ACC112 (cell line): ENCODE measurements around the gene LAMB1.

Experiments used
- H2AFZ ChIP-seq: fragments of 200-600 bp; sonication (generic); one replicate; pipeline ENCODE4 v1.6.0; 2017; ENCODE audit warnings: antibody characterized with exemption, low read length; ENCODE audit not compliant: unreplicated experiment
- H3K27ac ChIP-seq: fragments of 200-600 bp; sonication (generic); 2 replicates; pipeline ENCODE4 v1.5.1; 2014; ENCODE audit warnings: low read depth, mild to moderate bottlenecking, antibody characterized with exemption, low read length, moderate library complexity
- H3K27me3 ChIP-seq: fragments of 200-600 bp; sonication (generic); 2 replicates; pipeline ENCODE4 v1.6.1; 2014; ENCODE audit warnings: mild to moderate bottlenecking, antibody characterized with exemption, low read length, moderate library complexity, mixed read lengths; ENCODE audit not compliant: insufficient read depth
- H3K36me3 ChIP-seq: fragments of 200-600 bp; sonication (generic); 2 replicates; pipeline ENCODE4 v1.6.1; 2016; ENCODE audit warnings: mild to moderate bottlenecking, antibody characterized with exemption, low read length, moderate library complexity, mixed read lengths; ENCODE audit not compliant: insufficient read depth
- H3K4me1 ChIP-seq: fragments of 200-600 bp; sonication (generic); one replicate; pipeline ENCODE4 v1.6.1; 2016; ENCODE audit warnings: low read length, mixed read lengths; ENCODE audit not compliant: insufficient read depth, unreplicated experiment, control insufficient read depth
- H3K4me3 ChIP-seq: fragments of 200-600 bp; sonication (generic); 2 replicates; pipeline ENCODE4 v1.5.1; 2014; ENCODE audit warnings: mild to moderate bottlenecking, low read depth, low read length
- H3K79me2 ChIP-seq: fragments of 200-600 bp; sonication (generic); one replicate; pipeline ENCODE4 v1.6.0; 2016; ENCODE audit warnings: low read length; ENCODE audit not compliant: control insufficient read depth, unreplicated experiment, insufficient read depth

The LAMB1 gene

DNA sequence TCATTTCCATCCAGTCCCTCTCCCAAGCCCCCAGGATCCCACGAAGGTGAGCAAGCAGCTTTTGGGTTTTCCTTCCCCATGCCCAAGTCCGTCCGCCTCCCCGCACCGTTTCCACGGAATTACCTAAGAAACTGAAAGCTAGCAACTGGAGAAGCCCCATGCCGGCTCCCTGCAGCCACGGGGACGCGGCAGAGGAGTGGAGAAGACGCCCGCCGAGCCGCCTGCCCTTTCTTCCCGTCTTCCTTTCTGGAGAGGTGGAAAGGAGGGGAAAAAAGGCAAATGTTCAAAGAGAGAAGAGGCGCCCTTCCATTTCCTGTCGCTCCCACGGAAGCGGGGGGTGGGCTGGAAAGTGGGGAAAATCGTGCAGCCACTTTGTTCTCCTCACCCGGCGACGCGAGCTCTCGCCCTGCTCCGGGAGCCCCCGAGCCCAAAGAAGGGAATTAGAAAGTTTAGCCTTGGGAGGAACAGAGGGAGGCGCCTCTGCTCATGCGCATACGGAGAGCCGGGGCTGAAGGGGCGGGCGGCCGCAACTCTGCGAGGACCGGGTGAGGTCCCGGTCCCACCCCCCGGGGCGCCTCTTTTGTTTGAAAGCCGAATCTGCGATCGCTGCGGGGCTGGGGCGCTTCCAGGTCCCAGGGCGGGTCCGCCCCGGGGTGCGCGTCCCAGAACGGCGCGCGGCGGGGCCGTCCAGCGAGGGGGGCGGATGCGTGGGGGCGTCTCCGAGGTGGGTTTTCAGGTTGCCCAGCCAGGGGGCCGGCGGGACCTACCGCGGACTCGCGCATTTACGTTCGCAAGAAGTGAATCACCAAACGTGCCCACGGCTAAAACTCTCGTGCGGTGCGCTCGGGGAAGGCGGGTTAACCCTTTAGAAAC, at the start of gene LAMB1:
Gene LAMB1 (minus strand): TSS at position 436 of the 873 bp plus-strand sequence. CDS start 276 bp downstream, at position 160.
- Histone ChIP-seq H3K27ac (peak within 1 kb of the TSS; percentile 95), H3K79me2 (peaks cover 48% of the 10 kb centered on the region), H3K36me3 (peaks cover 3% of the 10 kb centered on the region; the same call in 1 of the 2 replicates), H2AFZ (peak within 1 kb of the TSS; percentile 89), H3K4me3 (peak within 1 kb of the TSS; percentile 76), H3K27me3 (no peaks in the 10 kb centered on the region), H3K4me1 (peaks cover 26% of the 10 kb centered on the region)

DNA sequence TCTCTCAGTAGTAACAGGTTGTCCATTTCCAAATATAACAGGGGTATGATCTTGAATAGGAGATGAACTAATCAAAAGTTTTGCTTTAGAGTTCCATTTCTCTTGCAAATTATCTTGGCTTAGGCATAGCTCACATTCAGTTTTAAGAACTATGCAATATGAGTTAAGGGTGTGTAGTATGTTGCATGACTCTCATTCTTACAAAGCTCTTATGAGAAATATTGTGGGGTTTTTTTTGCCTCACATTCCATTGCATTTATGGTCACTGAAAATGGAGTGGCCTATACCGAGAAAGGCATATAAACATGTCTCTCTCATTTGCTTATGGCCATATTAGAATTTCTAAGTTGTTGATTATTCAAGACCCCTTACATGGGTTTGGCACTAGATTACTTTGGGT, 48.5 kb upstream of the LAMB1 start:
- Histone ChIP-seq H3K4me1 (no peaks in the 10 kb centered on the region), H3K36me3 (no peaks in the 10 kb centered on the region), H3K27ac (no peak overlapping the region), H3K27me3 (no peaks in the 10 kb centered on the region), H3K4me3 (no peak overlapping the region), H3K79me2 (no peaks in the 10 kb centered on the region), H2AFZ (no peak overlapping the region)

DNA sequence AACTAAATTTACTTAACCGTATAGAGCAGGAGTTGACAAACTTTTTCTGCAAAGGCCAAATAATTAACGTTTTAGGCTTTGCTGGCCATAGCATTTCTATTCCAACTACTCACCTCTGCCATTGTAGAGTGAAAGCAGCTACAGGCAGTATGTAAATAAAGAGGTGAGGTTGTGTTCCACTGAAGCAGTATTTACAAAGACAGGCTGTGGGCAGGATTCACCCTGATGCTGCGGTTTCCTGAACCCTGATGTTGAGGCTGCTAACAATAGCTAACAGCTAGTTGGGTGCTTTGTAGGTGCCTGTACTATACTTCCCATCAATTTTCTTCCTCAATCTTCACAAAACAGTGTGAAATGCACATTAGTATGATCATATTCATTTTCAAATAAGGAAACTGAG, 47.0 kb upstream of the LAMB1 start:
- H3K27me3 ChIP-seq: no peaks in the 10 kb centered on the region
- H3K79me2 ChIP-seq: no peaks in the 10 kb centered on the region
- H3K4me1 ChIP-seq: no peaks in the 10 kb centered on the region
- H3K27ac ChIP-seq: no peak overlapping the region
- no peak overlapping the region for H3K4me3 ChIP-seq
- no peaks in the 10 kb centered on the region for H3K36me3 ChIP-seq
- no peak overlapping the region for H2AFZ ChIP-seq

DNA sequence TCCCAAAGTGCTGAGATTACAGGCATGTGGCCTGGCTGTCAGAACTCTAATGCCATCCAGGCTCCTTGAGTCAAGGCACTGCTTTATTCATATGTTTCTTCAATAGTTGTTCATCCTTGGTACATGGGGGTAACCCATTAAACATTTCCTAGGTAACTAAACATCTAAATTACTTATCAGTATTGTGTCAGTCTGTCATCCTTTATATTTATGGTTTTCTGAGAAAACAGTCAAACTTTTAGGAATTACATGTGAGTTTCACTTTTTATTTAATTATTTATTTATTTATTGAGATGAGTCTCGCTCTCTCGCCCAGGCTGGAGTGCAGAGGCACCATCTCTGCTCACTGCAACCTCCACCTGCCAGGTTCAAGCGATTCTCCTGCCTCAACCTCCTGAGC, 45.5 kb upstream of the LAMB1 start:
- Histone ChIP-seq H3K4me3 (no peak overlapping the region), H3K36me3 (no peaks in the 10 kb centered on the region), H3K27ac (no peak overlapping the region), H3K4me1 (no peaks in the 10 kb centered on the region), H3K79me2 (no peaks in the 10 kb centered on the region), H3K27me3 (no peaks in the 10 kb centered on the region), H2AFZ (no peak overlapping the region)

DNA sequence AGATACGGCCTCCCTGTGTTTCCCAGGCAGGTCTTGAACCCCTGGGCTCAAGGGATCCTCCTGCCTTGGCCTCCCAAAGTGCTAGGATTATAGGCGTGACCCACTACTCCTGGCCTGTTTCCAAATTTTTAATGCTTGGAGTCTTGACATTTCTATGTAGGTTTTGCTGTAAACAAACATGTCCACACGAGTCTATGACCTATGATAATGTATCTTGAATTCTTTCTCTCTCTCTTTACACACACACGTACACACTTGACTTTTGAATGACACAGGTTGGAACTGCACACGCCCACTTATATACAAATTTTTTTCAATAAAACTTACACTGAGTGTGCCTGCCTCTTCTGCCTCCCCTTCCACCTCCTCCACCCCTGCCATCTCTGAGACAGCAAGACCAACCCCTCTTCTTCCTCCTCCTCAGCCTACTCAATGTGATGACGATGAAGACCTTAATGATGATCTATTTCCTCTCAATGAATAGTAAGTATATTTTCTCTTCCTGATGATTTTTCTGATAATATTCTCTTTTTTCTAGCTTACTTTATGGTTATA, 44.1 kb upstream of the LAMB1 start:
- H3K27ac ChIP-seq: no peak overlapping the region
- H3K4me1 ChIP-seq: no peaks in the 10 kb centered on the region
- H3K4me3 ChIP-seq: no peak overlapping the region
- H3K36me3 ChIP-seq: no peaks in the 10 kb centered on the region
- no peaks in the 10 kb centered on the region for H3K27me3 ChIP-seq
- H3K79me2 ChIP-seq: no peaks in the 10 kb centered on the region
- H2AFZ ChIP-seq: no peak overlapping the region

DNA sequence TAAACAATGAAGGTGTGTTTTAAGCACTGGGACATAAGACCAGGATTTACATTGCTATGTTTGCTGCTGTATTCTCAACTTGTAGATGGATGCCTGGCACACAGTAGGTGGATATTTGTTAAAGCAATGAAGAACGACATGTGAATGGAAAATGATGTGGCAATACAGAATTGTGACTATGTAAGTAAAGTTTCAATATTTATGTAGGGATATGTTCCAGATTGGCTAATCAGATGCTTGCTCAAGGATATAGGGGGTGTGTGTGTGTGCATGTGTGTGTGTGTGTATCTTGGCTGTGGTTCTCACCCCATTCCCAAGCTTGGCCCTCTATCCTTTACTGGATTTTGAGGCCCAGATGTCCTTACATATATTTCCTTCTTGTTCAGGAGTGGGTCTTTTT, 42.7 kb upstream of the LAMB1 start:
- Histone ChIP-seq H3K27me3 (no peaks in the 10 kb centered on the region), H3K36me3 (no peaks in the 10 kb centered on the region), H3K4me3 (no peak overlapping the region), H2AFZ (peak overlapping the region; percentile 64), H3K79me2 (no peaks in the 10 kb centered on the region), H3K27ac (peak overlapping the region; percentile 56), H3K4me1 (no peaks in the 10 kb centered on the region)

DNA sequence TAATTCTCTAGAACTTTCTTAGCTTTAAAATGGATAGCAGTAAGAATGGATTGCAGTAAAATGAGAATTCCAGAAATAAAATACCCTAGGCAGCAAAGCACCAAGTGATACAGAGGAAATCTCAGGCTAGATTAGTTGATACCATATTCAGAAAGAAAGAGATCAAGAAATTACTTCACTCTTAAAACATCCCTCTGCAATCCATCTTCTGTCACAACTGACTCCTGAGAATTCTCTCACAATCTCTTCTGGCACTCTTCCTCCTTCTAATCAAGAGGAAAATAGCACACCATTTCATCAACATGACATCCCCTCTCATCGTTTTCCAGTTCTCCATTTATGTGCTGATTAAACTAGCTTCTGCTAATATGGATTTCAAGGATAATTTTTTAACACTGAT, 42.2 kb upstream of the LAMB1 start:
- Histone ChIP-seq H3K36me3 (no peaks in the 10 kb centered on the region), H3K27ac (peak overlapping the region; percentile 56), H2AFZ (peak overlapping the region; percentile 64), H3K4me1 (no peaks in the 10 kb centered on the region), H3K4me3 (no peak overlapping the region), H3K27me3 (no peaks in the 10 kb centered on the region), H3K79me2 (no peaks in the 10 kb centered on the region)

DNA sequence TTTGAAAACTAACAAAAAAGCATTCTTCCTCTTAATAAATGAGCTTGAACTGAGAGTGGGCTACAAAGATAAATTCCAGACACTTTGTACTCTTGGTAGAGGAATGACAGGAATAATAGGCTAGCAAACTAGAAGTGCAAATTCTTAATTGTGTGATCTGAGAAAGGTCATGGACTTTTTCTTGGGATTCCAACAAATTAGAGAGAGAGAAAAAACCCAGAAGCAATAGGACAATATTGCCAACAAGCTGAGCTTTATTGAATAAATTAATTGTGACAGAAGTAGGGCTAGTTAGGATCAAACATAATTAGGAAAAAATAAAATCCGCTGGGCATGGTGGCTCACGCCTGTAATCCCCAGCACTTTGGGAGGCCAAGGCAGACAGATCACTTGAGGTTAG, 41.4 kb upstream of the LAMB1 start:
- Histone ChIP-seq H2AFZ (no peak overlapping the region), H3K4me3 (no peak overlapping the region), H3K79me2 (no peaks in the 10 kb centered on the region), H3K4me1 (no peaks in the 10 kb centered on the region), H3K27ac (no peak overlapping the region), H3K36me3 (no peaks in the 10 kb centered on the region), H3K27me3 (no peaks in the 10 kb centered on the region)

DNA sequence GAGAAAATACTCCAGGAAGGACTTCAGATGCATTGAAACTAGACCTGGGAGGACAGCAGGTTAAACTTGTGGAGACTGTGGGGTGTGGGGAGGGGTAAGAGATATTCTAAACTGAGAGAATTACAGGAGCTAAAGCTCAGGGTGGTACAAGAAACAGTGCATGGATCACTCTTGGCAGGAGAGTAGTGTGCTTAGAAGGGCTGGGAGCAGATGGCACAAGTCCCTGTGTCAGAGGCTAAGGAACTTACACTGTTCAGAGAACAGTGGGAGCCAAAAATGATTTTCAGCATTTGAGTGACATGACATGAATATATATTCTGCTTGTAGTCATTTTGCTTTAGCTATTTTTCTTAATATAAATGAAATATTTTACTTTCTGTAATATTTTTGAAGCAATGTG, 36.0 kb upstream of the LAMB1 start:
- Histone ChIP-seq H3K27ac (no peak overlapping the region), H3K4me3 (no peak overlapping the region), H3K4me1 (no peaks in the 10 kb centered on the region), H2AFZ (no peak overlapping the region), H3K36me3 (no peaks in the 10 kb centered on the region), H3K27me3 (no peaks in the 10 kb centered on the region), H3K79me2 (no peaks in the 10 kb centered on the region)

DNA sequence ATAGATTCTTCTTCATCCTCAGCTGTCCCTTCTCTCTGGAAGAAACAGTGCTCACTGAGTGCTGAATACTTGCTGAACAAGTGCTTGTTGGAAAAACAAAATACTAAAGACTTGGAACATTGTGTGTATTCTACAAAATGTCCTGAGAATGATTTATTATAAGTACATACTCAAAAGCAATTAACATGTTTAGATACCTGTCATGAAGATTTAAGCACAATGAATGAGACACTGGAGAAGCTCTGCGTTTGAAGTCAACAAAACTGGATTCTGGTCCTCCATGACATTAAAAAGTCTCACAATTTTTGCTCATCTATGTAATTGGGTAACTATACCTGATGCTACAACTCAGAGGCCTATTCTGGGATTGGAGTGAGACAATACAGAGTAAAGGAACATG, 34.8 kb upstream of the LAMB1 start:
- no peaks in the 10 kb centered on the region for H3K4me1 ChIP-seq
- H3K36me3 ChIP-seq: no peaks in the 10 kb centered on the region
- no peak overlapping the region for H3K4me3 ChIP-seq
- H3K27me3 ChIP-seq: no peaks in the 10 kb centered on the region
- no peaks in the 10 kb centered on the region for H3K79me2 ChIP-seq
- no peak overlapping the region for H3K27ac ChIP-seq
- H2AFZ ChIP-seq: no peak overlapping the region

DNA sequence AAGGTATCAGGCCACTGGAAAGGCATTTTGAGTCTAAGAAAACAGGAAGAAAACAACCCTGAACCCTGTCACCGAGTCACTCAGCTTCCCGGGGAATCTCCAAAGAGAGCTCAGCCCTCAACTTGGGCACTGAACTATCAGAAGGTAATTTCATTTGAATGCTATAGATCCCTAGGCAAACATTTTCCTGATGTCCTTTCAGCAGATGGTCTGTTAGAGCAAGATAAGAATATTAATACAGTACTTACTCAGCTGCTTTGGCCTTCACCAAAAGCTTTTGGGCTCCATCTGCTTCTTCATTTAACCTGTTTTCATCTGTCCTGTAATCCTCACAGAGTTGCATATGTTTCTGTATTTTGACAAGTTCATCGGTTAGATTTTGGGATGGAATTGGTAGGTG, 34.2 kb upstream of the LAMB1 start:
- no peaks in the 10 kb centered on the region for H3K36me3 ChIP-seq
- H3K79me2 ChIP-seq: no peaks in the 10 kb centered on the region
- H3K4me3 ChIP-seq: no peak overlapping the region
- H3K4me1 ChIP-seq: no peaks in the 10 kb centered on the region
- H2AFZ ChIP-seq: no peak overlapping the region
- no peaks in the 10 kb centered on the region for H3K27me3 ChIP-seq
- no peak overlapping the region for H3K27ac ChIP-seq
